ENCODE data around the gene NKAIN1. TPM values are rescaled to one million over a fixed set of nuclear protein-coding genes. Genes with fewer than 3 reads are reported as not detected.

NKAIN1 gene
- total and polyA plus RNA-seq, 2 donors (not counting 1 experiment from before 2014, with no cell fraction given), result not detected

GRCh38 chr1:31249854-31250253 is 10.2 kb upstream of the NKAIN1 start:
- Histone ChIP-seq H3K27me3 (replicated peaks in 1 of 4; ENCODE audit: control extremely low read depth in 1 of 4, control insufficient read depth in 3 of 4, insufficient read depth in 4 of 4, low read length in 3 of 4) (no peaks in the 10 kb centered on the region), H3K79me2 (ENCODE audit: control insufficient read depth, insufficient read depth, low read length) (no peaks in the 10 kb centered on the region), H3K4me1 (ENCODE audit: control insufficient read depth in 2 of 2, insufficient read depth in 2 of 2, low read length in 2 of 2) (no peaks in the 10 kb centered on the region), H3K36me3 (replicated peaks in 1 of 2; ENCODE audit: control extremely low read depth in 1 of 2, control insufficient read depth in 1 of 2, extremely low read depth in 1 of 2, insufficient read depth in 2 of 2, low read length in 1 of 2) (no peaks in the 10 kb centered on the region), H3K9ac (ENCODE audit: low read length) (no peak overlapping the region), H4K20me1 (ENCODE audit: control insufficient read depth, insufficient read depth, low read length, poor library complexity, severe bottlenecking) (no peaks in the 10 kb centered on the region), H3K27ac (ENCODE audit: low read length in 2 of 2) (no peak overlapping the region), H3K9me3 (ENCODE audit: control extremely low read depth in 1 of 3, control insufficient read depth in 2 of 3, insufficient read depth in 1 of 3, low read length in 2 of 3) (no peaks in the 10 kb centered on the region), H3K4me2 (replicated peaks; ENCODE audit: low read depth, low read length, poor library complexity, severe bottlenecking) (no peak overlapping the region), H3K4me3 (ENCODE audit: control extremely low read depth in 1 of 5, extremely low read depth in 1 of 5, insufficient read depth in 1 of 5, low read depth in 2 of 5, low read length in 4 of 5) (no peak overlapping the region), H2AFZ (ENCODE audit: insufficient read depth, low read depth, low read length, poor library complexity, severe bottlenecking) (no peak overlapping the region)
- H3K4me1 Mint-ChIP-seq, result no peaks in the 10 kb centered on the region
- no peak for ATAC-seq (ENCODE audit: low read depth)
- no peak overlapping the region for H3K4me3 Mint-ChIP-seq
- WGBS (ENCODE audit: insufficient coverage), result 100% methylated on average over 3 of the region's 3 CpGs
- intact Hi-C loops (cut with micrococcal nuclease), result no loop called here
- H3K9me3 Mint-ChIP-seq (ENCODE audit: insufficient read depth), result no peaks in the 10 kb centered on the region
- no peak overlapping the region for H3K27ac Mint-ChIP-seq
- CTCF ChIA-PET, result no interaction called here
- POLR2A ChIA-PET, result no interaction called here
- TF ChIP-seq EZH2 (IDR thresholded peaks at IDR 0.05; ENCODE audit: borderline replicate concordance, insufficient read depth, low read depth, low read length, poor library complexity, severe bottlenecking) (no peak), CTCF (IDR thresholded peaks at IDR 0.05) (no peak)
- no peak for DNase-seq
- H3K27me3 Mint-ChIP-seq, result no peaks in the 10 kb centered on the region

GRCh38 chr1:31248276-31248675 is 8.6 kb upstream of the NKAIN1 start:
- DNase-seq, result no peak
- Histone ChIP-seq H2AFZ (ENCODE audit: insufficient read depth, low read depth, low read length, poor library complexity, severe bottlenecking) (no peak overlapping the region), H4K20me1 (ENCODE audit: control insufficient read depth, insufficient read depth, low read length, poor library complexity, severe bottlenecking) (no peaks in the 10 kb centered on the region), H3K4me2 (replicated peaks; ENCODE audit: low read depth, low read length, poor library complexity, severe bottlenecking) (no peak overlapping the region), H3K9ac (ENCODE audit: low read length) (no peak overlapping the region), H3K27me3 (replicated peaks in 1 of 4; ENCODE audit: control extremely low read depth in 1 of 4, control insufficient read depth in 3 of 4, insufficient read depth in 4 of 4, low read length in 3 of 4) (peaks cover 0 to 5% (median 0%) of the 10 kb centered on the region in 4 experiments), H3K27ac (ENCODE audit: low read length in 2 of 2) (no peak overlapping the region), H3K4me3 (ENCODE audit: control extremely low read depth in 1 of 5, extremely low read depth in 1 of 5, insufficient read depth in 1 of 5, low read depth in 2 of 5, low read length in 4 of 5) (no peak overlapping the region), H3K79me2 (ENCODE audit: control insufficient read depth, insufficient read depth, low read length) (no peaks in the 10 kb centered on the region), H3K4me1 (ENCODE audit: control insufficient read depth in 2 of 2, insufficient read depth in 2 of 2, low read length in 2 of 2) (no peaks in the 10 kb centered on the region), H3K36me3 (replicated peaks in 1 of 2; ENCODE audit: control extremely low read depth in 1 of 2, control insufficient read depth in 1 of 2, extremely low read depth in 1 of 2, insufficient read depth in 2 of 2, low read length in 1 of 2) (no peaks in the 10 kb centered on the region), H3K9me3 (ENCODE audit: control extremely low read depth in 1 of 3, control insufficient read depth in 2 of 3, insufficient read depth in 1 of 3, low read length in 2 of 3) (no peaks in the 10 kb centered on the region)
- Mint-ChIP-seq H3K4me1 (no peaks in the 10 kb centered on the region), H3K27ac (no peak overlapping the region), H3K4me3 (no peak overlapping the region), H3K9me3 (ENCODE audit: insufficient read depth) (no peaks in the 10 kb centered on the region), H3K27me3 (peaks cover 6% of the 10 kb centered on the region)
- 100% methylated on average over 1 of the region's 4 CpGs for WGBS (ENCODE audit: insufficient coverage)
- ATAC-seq (ENCODE audit: low read depth), result no peak
- CTCF ChIA-PET, result no interaction called here
- POLR2A ChIA-PET, result no interaction called here
- TF ChIP-seq CTCF (IDR thresholded peaks at IDR 0.05), result no peak
- no peak for TF ChIP-seq EZH2 (IDR thresholded peaks at IDR 0.05; ENCODE audit: borderline replicate concordance, insufficient read depth, low read depth, low read length, poor library complexity, severe bottlenecking)
- intact Hi-C loops (cut with micrococcal nuclease), result no loop called here
